ENCODE measurements around the gene C12orf75.
"Not testable (repeated sequence)": the region's sequence is repeated elsewhere in the genome, so short reads cannot be mapped to it uniquely, and the experiment has no call there.

Gene C12orf75

DNA sequence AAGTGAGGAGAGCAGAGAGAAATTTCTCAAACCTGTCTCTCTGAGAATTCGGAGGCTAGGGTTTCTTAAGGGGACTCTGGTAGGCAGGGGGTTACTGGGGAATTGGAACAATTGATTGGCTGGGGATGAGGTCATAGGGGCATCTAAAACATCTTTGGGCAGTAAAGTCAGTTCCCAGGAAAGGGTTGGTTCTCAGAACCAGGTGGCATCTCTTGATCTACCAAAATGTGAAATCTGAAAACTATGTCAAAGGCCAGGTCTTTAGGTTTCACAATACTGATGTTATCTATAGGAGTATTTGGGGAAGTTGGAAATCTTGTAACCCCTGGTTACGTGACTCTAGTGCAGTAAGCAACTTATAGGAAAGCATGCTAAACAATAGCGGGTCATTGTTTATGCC lies 6.9 kb downstream of the C12orf75 start:
- DNase-seq = no peak

DNA sequence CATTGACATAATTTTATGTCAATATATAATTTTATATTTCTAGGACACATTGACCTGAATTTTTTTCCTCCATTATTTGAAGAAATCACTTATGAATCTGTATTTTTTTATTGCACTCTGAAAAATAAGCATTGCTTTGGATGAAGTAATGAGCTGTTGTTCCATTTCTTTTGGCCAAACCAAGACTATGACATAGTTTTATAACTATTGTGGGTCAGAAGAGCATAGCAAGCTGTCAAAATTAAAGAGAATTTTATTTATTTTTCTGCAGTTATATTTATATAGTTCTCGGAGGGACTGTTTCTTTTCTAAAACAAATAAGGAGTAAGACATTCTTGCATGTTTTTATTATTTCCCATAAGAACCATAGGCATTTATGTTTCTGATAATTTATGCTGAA lies 8.5 kb downstream of the C12orf75 start:
- no peak for DNase-seq

DNA sequence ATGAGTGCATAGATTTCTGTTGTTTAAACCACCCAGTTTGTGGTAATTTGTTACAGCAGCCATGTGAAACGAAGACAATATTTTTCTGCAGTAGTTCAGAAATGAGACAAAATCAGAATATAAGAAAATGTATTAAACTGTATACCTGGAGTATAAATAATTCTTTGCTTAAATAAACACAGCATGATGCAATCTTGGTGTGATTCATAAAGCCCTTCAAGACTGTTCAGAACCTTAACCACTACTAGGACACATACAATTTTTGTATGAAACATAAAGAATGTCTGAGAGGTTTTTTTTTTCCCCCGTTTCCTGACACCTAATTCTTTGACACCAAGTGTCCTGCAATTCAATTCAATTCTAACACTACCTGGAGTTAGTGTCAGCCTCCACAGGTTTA lies 10.5 kb downstream of the C12orf75 start:
- no peak for DNase-seq

DNA sequence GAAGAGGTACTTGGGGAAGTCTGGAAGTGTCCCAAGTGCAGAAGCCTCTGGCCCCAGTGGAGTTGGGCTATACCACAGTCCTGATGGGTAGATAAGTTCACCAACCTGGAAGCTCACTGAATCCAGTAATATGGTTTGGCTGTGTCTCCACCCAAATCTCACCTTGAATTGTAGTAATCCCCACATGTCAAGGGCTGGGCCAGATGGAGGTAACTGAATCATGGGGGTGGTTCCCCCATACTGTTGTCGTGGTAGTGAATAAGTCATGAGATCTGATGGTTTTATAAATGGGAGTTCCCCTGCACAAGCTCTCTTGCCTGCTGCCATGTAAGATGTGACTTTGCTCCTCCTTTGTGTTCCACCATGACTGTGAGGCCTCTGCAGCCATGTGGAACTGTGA lies 11.1 kb downstream of the C12orf75 start:
- DNase-seq = not testable (repeated sequence)

DNA sequence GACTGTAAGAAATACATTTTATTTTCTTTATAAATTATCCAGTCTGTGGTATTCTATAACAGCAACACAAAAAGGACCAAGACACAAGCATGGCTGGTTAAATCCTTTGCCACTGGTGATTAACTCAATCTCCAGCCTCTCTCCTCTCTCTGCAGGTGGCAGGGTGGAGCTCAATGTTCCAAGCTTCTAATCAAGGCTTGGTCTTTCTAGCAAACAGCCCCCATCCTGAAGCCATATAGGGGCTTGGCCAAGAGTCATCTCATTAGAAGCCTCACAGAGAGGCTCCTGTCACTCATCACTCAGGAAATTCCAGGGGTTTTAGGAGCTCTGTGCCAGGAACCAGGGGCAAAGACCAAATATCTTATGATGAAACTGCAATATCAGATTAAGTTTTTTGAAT lies 12.0 kb downstream of the C12orf75 start:
- DNase-seq = no peak

DNA sequence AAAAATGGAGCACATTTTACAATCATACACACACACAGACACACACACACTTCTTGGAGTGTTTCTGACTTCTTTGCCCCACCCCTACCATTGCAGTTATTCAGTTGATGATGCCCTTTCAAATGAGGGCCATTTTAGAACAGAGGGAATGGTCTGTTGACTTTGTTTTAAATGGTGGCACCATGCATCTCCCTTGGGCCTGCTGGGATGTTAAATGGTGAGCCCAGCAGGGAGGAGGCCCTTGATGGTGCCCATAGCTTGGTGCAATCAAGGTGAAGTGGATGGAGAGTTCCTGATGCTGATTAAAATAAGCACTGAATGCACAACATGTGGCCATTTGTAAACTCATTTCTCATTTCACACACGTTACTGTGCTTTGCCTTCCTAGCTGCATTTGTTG lies 13.3 kb downstream of the C12orf75 start:
- DNase-seq = no peak

DNA sequence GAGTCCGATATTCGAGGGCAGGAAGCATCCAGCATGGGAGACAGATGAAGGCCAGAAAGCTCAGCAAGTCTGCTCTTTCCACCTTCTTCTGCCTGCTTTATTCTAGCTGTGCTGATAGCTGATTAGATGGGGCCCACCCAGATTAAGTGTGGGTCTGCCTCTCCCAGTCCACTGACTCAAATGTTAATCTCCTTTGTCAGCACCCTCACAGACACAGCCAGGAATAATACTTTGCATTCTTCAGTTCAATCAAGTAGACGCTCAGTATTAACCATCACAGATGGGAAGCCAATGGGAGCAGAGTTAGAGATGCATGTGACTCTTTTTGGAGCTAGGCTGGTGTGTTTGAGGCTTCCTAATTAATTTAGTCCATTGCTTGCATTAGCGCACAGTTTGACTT lies 17.0 kb downstream of the C12orf75 start:
- no peak for DNase-seq

DNA sequence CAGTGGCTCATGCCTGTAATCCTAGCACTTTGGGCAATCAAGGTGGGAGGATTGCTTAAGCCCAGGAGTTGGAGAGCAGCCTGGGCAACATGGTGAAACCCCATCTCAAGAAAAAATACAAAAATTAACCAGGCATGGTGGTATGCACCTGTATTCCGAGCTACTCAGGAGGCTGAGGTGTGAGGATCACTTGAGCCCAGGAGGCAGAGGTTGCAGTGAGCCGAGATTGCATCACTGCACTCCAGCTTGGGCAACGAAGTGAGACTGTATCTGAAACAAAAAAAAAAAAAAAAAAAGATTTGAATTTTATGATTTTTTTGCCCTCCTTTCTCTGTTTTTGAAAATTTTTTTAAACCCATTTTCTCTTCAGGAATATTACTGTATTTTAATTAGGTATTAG lies 17.7 kb downstream of the C12orf75 start:
- no peak for DNase-seq

DNA sequence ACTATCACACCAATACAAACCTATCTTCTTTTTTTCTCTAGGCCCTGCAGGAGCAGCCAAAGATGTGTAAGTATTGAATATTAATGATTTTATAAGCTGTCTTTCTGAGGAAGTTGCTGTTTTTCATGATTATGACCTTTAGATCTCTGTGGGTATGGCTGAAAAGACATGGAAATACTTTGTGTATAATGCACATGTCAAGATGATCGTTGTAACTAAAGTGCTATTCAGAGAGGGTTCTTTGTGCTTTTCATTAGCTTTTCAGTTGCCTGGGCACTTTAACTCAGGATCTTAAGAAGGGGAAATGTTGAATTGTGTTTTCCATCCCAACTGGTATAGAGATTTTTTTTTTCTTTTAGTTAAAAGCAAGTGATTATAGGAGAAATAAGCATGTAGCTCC lies 18.1 kb downstream of the C12orf75 start:
- no peak for DNase-seq

DNA sequence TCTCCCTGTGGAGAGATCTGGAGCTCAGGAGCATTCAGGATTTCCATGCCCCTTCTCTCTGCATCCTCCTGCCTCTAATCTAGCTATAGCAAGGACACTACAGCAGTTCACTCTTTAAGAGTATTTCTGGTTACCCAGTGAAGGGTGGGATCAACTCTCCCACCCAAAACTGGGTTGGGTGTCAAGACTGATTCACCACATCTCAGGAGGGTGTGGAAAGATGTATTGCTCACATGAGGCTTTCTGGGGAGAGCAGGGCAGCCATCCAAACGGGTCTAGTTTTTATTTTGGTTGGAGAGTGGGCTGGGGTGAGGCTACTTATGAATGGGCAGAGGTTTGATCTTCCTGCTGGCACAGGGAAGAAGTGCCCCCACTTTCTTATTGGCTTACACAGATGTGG lies 18.6 kb downstream of the C12orf75 start:
- DNase-seq = no peak

DNA sequence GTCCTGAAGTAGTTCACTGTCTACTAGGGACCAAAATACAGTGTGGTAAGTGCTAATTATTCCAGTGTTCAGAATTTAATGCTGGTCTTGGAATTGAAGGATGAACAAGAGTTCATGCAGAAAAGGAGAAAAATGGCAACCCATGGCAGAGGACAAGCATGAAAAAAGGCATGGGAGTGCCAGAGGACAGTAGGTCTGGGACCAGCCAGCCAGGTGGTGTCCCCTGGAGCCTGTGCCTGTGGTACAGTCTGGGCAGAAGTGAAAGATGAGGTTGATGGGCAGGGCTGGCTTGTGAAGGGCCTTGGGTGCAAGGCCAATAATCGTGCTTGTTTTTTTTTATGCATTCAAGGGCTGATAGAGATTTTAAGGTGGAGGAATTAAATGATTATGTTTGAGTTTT lies 21.0 kb downstream of the C12orf75 start:
- no peak for DNase-seq

DNA sequence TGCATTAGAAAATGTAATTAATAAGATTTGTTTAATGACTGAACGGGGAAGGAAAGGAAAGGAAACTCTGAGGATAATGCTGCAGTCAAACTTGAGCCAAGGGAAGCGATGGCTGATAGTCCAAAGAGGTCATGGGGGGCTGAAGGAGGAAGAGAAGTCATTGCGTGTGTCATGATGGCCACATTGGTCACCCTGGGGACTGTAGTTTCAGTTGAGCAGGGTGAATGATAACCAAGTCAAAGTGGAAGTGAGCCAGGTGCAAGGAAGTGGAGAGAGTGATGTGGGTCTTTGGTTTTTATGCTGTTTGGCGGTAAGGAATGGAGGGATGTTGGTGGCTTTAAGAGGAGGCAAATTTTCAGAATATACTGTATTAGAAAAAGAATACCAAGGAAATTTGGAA lies 21.6 kb downstream of the C12orf75 start:
- DNase-seq = no peak

DNA sequence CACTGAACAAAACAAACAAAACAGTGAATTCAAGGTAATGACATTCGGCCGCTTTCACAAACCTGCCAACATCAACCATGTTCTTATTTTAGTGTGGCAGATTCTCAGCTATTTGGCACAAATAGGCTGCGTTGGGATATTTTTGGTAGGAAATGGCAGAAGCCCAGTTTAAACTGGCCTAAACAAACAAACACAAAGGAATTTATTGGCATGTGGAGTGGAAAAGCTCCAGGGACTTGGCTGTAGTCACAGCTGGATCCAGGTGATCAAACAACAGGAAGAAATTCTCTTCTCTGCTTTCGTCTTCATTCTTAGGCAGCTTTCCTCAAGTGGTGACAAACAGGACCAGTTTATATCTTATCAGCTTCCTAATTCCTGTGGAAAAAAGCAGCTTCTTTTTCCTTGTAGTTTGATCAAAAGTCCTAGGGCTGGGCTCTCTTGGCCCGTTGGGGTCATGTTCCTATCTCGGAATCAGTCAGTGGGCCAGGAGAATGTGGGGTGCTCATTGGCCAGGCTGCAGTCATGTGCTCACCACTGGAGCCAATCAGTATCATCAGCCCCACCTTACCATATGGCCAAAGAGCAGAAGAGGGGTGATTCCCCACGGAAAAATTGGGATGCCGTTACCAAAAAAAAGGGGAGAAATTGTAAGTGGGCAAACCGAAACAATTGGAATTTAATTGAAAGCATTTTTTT lies 22.6 kb downstream of the C12orf75 start:
- no peak for DNase-seq

DNA sequence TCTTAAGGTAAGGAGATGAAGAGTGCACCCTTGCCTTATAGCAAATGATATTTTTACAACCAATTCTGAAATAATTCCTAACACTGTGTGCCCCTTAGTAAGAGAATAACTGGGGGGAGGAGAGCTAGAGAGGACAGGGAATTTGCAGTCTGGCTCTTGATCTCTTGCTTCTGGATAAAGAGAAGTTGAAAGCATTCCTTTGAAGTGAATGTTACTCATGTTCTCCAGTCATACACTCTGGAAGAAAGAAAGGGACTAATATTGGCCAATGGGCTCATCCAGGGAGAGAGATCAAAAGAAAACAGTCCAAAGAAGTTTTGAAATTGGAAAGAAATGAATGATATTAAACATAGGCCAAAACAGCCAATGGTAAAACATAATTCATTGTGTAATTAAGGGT lies 25.3 kb downstream of the C12orf75 start:
- no peak for DNase-seq

DNA sequence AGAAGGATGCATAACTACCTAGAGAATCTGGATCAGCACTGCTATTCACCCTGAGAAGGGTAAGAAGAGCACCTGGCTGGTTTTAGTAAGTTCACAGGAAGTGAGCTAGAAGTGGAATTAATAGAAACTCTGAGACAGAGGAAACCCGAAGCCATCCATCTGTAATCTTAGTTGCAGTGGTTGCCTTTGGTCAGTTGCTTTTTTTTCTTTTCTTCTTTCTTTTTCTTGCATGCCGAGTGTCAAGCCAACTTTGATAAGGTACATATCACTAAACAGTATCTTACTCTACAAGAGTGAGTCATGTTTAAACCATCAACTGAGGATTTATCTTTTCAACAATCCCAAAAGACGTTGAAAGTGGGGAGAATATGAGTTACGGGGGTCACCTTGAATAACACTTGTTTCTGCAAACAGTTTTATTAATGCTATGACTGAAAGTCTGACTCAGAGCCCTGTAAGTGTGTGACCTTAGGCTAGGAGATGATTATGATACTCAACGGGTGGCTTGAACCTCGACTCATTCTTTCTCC lies 26.7 kb downstream of the C12orf75 start:
- no peak for DNase-seq

DNA sequence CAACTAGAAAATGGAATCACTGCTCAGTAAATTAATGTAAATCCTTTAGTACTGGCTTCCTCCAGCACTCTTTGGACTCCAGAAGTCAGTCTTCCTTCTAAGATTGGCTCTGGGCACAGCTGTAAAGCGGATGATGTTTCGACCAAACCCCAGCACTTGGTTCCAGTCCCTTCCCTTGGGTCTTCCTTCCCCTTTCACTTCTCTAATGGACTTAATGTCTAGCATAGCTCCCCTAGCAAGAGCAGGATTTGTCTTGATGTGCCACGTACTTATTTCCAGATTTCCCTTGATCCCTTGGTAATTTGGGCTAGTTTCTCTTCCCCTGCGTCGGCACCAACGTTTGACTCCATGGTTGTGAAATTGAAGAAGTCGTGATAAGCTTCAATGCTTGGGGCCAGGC lies 28.3 kb downstream of the C12orf75 start:
- DNase-seq = no peak

DNA sequence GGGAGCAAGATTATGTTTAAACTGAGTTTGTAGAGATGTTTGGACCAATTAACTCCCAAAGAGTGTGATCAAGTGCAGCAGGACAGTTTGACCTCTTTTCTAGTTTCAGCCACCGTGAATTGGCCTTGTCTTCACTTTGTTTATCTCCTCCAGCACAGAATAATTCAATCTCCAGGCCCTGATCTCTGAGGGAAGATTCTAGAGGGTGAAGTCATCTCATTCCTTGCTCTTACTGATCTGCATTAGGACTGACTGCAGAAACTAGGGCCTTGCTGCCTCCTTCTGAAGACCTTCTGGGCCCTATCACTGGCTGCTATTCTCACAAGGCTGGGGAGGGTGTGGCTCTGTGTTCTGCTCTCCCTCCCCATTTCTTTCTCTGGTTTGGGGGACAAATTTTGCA lies 29.4 kb downstream of the C12orf75 start:
- DNase-seq = no peak

DNA sequence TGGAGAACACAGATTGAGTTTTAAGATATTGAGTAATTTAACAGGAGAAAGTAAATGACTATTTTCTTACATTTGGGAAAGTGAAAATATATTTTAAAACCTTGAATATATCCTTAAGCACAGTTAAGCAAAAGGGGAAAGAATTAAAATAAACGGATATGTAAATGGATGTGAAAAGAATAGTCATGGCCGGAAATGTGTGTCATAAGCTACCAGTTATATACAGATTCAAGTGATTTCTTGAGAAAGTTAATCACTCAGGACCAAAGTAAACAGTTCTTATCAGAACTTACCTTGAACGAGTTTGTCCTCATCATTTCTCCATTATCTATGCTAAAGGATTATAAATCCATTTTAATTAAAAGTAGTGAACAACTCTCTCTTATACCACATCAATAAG lies 33.4 kb downstream of the C12orf75 start:
- DNase-seq = no peak

DNA sequence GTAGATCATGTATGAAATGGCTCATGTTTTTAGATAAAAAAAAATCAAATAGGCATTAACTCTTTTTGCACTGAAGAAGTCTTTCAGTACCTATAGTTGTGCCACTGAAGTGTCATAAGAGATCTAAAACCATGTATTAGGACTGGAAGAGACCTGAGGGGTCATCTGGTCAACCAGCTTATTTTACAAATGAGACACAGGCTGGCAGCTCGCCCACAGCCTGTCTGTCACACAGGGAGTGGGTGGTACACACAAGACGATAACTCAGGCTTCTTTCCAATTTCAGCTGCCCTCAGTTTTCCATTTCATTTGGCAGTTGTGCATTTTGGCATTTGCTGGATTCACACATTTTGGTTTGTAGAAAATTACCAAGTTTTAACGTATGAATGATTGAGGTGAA lies 34.7 kb downstream of the C12orf75 start:
- DNase-seq = no peak

DNA sequence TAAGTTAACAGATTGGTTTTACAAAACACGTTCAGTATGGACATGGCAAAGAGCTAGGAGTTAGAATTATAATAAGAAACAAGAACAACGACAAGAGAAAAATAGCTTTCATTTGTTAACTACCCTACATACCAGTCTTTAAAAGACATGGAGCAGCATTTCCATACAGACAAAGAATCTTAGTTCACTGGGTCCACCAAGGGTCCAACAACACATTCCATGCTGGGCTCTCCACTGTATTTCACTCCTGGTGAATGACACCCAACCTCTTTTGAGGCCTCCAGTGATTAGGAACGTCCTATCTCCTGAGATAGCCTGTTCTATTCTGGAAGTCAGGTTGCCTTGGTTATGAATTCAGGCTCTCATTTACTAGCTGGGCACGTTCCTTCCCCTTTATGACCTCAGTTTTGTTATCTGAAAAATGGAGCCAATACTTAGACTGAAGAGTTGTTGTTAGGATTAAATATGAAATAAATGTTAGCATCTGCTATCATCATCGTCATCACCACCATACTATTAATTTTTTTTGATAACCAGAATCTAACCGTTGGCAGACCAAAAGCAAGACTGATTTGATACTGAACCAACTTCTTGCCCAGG lies 37.7 kb downstream of the C12orf75 start:
- DNase-seq = no peak

DNA sequence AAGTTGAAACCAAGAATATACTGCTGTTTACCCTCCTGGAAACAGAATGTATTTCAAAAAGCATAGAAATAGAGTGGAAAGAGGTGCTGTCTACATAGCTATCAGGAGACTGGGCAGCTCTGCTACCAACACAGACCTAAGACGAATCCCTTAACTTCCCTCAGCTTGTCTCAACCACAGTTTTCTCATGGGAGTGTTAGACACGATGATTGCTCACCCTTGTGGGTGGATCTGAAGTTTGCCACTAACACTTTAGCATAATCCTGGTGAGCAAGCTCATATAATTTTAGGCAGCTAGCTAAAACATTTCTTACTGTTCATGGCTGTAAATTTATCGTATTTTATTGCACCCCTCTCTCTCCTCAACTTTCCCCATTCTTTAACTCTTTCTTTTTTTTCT lies 38.5 kb downstream of the C12orf75 start:
- no peak for DNase-seq

DNA sequence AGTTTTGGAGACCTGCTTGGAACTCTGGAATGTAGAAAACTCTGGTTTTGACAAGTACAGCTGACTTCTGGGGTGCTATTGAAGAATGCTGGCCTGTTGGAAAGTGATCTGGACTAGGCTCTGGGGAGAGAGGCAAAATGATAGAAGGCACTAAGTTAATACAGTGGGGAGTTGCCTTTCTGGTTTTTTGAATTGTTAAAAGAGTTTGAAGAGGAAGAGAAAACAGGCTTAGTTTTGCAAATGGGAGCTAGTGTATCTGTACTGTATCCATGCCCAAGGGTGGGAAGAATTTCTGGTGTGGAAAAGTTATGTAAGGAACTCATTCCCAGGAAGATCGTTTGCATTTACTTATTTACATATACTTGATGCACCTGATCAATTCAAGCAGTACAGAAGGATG lies 43.8 kb downstream of the C12orf75 start:
- DNase-seq = no peak

DNA sequence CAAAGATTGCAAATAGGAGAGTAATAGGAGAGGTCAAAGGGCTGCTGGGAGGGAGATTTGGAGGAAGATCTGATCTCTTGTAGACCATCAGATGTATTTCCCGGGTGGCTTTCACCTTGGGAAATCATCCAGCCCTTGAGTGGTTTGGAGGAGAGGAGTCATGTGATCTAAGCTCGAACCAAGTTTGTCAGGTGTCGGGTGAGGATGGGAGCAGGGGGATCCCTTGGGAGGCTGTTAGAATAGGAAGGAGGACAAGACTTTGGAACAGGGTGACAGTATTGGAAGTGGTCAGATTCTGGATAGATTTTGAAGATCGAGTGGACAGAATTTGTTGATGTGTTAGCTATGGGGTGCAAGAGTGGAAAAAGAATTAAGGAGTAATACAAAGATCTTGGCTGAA lies 46.6 kb downstream of the C12orf75 start:
- no peak for DNase-seq

DNA sequence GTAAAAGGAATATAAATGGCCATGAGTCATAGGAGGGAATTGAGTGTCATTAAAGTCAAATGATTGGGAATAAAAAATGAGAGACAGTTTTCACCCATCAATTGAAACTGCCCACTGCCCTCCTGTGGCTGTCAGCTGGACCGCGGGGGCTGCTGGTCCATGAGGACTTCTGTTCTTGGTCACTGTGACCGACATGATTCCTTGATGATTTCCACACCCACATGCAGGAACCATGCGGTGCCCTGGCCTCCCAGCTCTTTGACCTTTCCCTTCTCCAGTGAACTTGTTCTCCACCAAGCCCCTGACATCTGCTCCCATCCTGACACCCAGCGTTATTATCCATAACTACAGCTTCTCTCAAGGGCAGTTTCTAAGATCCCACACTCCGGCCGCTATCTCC lies 48.4 kb downstream of the C12orf75 start:
- no peak for DNase-seq

Measured in NCI-H510A (cell line).